ENCODE results near the gene ATP2A1.

- TF ChIP-seq POLR2A (IDR thresholded peaks at IDR 0.05) (no peak), CTCF (IDR thresholded peaks at IDR 0.05) (no peak), EP300 (IDR thresholded peaks at IDR 0.05) (no peak), POLR2AphosphoS5 (IDR thresholded peaks at IDR 0.05) (no peak)
These were observed 36.9 kb downstream of the ATP2A1 start for GRCh38 chr16:28915181-28915580.
